ENCODE results near the gene TOMM34. TPM values are rescaled to one million over a fixed set of nuclear protein-coding genes. Genes with fewer than 3 reads are reported as not detected.

Gene TOMM34
- polyA plus RNA-seq, 1 donor (not counting 4 experiments of a cell fraction or from before 2014, with no cell fraction given) = 32.9 TPM

- dilution Hi-C loops (cut with MboI; ENCODE audit: extremely low pct_ligation_motif_present, low sequenced_read_pairs) = no loop called here
- DNase-seq (ENCODE audit: low read depth, low spot score) = no peak
- Histone ChIP-seq H2AFZ (ENCODE audit: control insufficient read depth, low read length) (no peak overlapping the region), H3K4me2 (ENCODE audit: control insufficient read depth, extremely low read depth, insufficient read depth, low read depth, low read length) (no peak overlapping the region), H3K79me2 (ENCODE audit: control insufficient read depth, insufficient read depth, low read length) (peaks cover 3% of the 10 kb centered on the region), H3K27me3 (ENCODE audit: control insufficient read depth, extremely low read depth, insufficient read depth, low read length) (no peaks in the 10 kb centered on the region), H4K20me1 (ENCODE audit: control insufficient read depth, extremely low read depth, insufficient read depth, low read length) (no peaks in the 10 kb centered on the region), H3K9me3 (ENCODE audit: control insufficient read depth, low read depth, low read length) (no peaks in the 10 kb centered on the region), H3K36me3 (ENCODE audit: control insufficient read depth in 2 of 2, extremely low read depth in 1 of 2, insufficient read depth in 2 of 2, low read length in 2 of 2) (peaks cover 17 to 21% of the 10 kb centered on the region in 2 experiments), H3K9ac (ENCODE audit: control insufficient read depth, extremely low read depth, insufficient read depth, low read length) (no peak overlapping the region), H3K9me1 (ENCODE audit: control insufficient read depth, extremely low read depth, insufficient read depth, low read length) (no peaks in the 10 kb centered on the region), H3K4me1 (ENCODE audit: control insufficient read depth, extremely low read depth, insufficient read depth, low read length) (peaks cover 6% of the 10 kb centered on the region), H3K27ac (ENCODE audit: control insufficient read depth, insufficient read depth, low read length) (no peak overlapping the region), H3K4me3 (ENCODE audit: control insufficient read depth in 2 of 3, extremely low read depth in 1 of 3, insufficient read depth in 2 of 3, low read depth in 1 of 3, low read length in 3 of 3) (no peak overlapping the region)
- FAIRE-seq = no peak
- no peak for TF ChIP-seq EZH2 (IDR thresholded peaks at IDR 0.05; ENCODE audit: low read length)
- TF ChIP-seq CTCF (optimal IDR thresholded peaks at IDR 0.05 in 1 of 3, IDR thresholded peaks at IDR 0.05 in 1 of 3, conservative IDR thresholded peaks at IDR 0.05 in 1 of 3; ENCODE audit: extremely low read depth in 1 of 3, insufficient read depth in 2 of 3, low read length in 3 of 3) = no peak
Measured at GRCh38 chr20:44914924-44915323, 45.3 kb downstream of the TOMM34 start.

- FAIRE-seq (no peak), DNase-seq (ENCODE audit: low read depth, low spot score) (no peak)
- no peaks in the 10 kb centered on the region for H3K9me3 ChIP-seq (ENCODE audit: control insufficient read depth, low read depth, low read length)
- peaks cover 3% of the 10 kb centered on the region for H3K79me2 ChIP-seq (ENCODE audit: control insufficient read depth, insufficient read depth, low read length)
- no peak for TF ChIP-seq EZH2 (IDR thresholded peaks at IDR 0.05; ENCODE audit: low read length)
- no peak for TF ChIP-seq CTCF (optimal IDR thresholded peaks at IDR 0.05 in 1 of 3, IDR thresholded peaks at IDR 0.05 in 1 of 3, conservative IDR thresholded peaks at IDR 0.05 in 1 of 3; ENCODE audit: extremely low read depth in 1 of 3, insufficient read depth in 2 of 3, low read length in 3 of 3)
- no peak overlapping the region for H3K4me2 ChIP-seq (ENCODE audit: control insufficient read depth, extremely low read depth, insufficient read depth, low read depth, low read length)
- H3K27me3 ChIP-seq (ENCODE audit: control insufficient read depth, extremely low read depth, insufficient read depth, low read length) = no peaks in the 10 kb centered on the region
- no peak overlapping the region for H2AFZ ChIP-seq (ENCODE audit: control insufficient read depth, low read length)
- no peak overlapping the region for H3K4me3 ChIP-seq (ENCODE audit: control insufficient read depth in 2 of 3, extremely low read depth in 1 of 3, insufficient read depth in 2 of 3, low read depth in 1 of 3, low read length in 3 of 3)
- H3K9ac ChIP-seq (ENCODE audit: control insufficient read depth, extremely low read depth, insufficient read depth, low read length) = no peak overlapping the region
- dilution Hi-C loops (cut with MboI; ENCODE audit: extremely low pct_ligation_motif_present, low sequenced_read_pairs) = no loop called here
- H3K27ac ChIP-seq (ENCODE audit: control insufficient read depth, insufficient read depth, low read length) = no peak overlapping the region
- H3K9me1 ChIP-seq (ENCODE audit: control insufficient read depth, extremely low read depth, insufficient read depth, low read length) = no peaks in the 10 kb centered on the region
- peaks cover 16 to 17% of the 10 kb centered on the region in 2 experiments for H3K36me3 ChIP-seq (ENCODE audit: control insufficient read depth in 2 of 2, extremely low read depth in 1 of 2, insufficient read depth in 2 of 2, low read length in 2 of 2)
- H4K20me1 ChIP-seq (ENCODE audit: control insufficient read depth, extremely low read depth, insufficient read depth, low read length) = peaks cover 10% of the 10 kb centered on the region
- H3K4me1 ChIP-seq (ENCODE audit: control insufficient read depth, extremely low read depth, insufficient read depth, low read length) = peaks cover 6% of the 10 kb centered on the region
Measured at GRCh38 chr20:44912189-44912588, 48.0 kb downstream of the TOMM34 start.

Data from keratinocyte (primary cell).